Gastroesophageal sphincter (tissue), 3 donors: ENCODE results near the gene PLA2G3.
"Not testable (repeated sequence)": the region's sequence is repeated elsewhere in the genome, so short reads cannot be mapped to it uniquely, and the experiment has no call there.

Source experiments
- CTCF ChIP-seq, 4 experiments: fragments of 200-600 bp in 2 of 4; fragments of 450-650 bp in 2 of 4; sonication (generic) in 1 of 4; IDR thresholded peaks; one replicate each; pipeline ENCODE4 v1.5.1; 2017 to 2019; ENCODE audit warnings: antibody characterized with exemption in 4 of 4, mild to moderate bottlenecking in 2 of 4, moderate library complexity in 2 of 4
- EP300 ChIP-seq: sonication (generic); formaldehyde crosslinking; IDR thresholded peaks from one replicate; pipeline ENCODE4 v1.6.1; 2017; ENCODE audit warnings: antibody characterized with exemption, mild to moderate bottlenecking
- POLR2A ChIP-seq, 2 donors: fragments of 450-650 bp; IDR thresholded peaks; one replicate each; pipeline ENCODE4 v1.6.1; 2017; ENCODE audit warnings: antibody characterized with exemption in 2 of 2, mild to moderate bottlenecking in 2 of 2, moderate library complexity in 1 of 2
- POLR2AphosphoS5 ChIP-seq: sonication (generic); formaldehyde crosslinking; IDR thresholded peaks from one replicate; pipeline ENCODE4 v1.6.1; 2017; ENCODE audit warnings: antibody characterized with exemption

DNA sequence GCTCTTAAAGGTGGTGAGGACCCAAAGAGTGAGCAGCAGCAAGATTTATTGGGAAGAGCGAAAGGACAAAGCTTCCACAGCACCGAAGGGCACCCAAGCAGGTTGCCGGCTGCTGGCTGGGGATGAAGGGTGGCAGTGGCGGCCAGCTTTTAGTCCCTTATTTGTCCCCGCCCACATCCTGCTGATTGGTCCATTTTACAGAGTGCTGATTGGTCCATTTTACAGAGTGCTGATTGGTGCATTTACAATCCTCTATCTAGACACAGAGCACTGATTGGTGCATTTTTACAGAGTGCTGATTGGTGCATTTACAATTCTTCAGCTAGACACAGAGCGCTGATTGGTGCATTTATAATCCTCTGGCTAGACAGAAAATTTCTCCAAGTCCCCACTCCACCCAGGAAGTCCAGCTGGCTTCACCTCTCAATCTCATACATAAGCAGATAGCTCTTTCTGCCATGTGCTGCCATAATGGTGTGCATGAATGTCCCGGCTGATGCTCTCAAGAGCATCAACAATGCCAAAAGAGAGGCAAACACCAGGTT is 27.7 kb downstream of the PLA2G3 start:
- TF ChIP-seq POLR2AphosphoS5; CTCF (IDR thresholded peaks at IDR 0.05); POLR2A (IDR thresholded peaks at IDR 0.05); EP300: not testable (repeated sequence)
